HG02981 (cell line): ENCODE data around the gene PLB1.

ENCODE experiments used
- ATAC-seq: cut with Tn5 transposase; IDR thresholded peaks from one replicate; pipeline ENCODE4 v1.9.1; 2021; ENCODE audit warnings: mild to moderate bottlenecking, moderate library complexity; ENCODE audit not compliant: unreplicated experiment

The PLB1 gene

GRCh38 chr2:28639836-28640235 is 144.0 kb downstream of the PLB1 start:
- no peak for ATAC-seq

DNA sequence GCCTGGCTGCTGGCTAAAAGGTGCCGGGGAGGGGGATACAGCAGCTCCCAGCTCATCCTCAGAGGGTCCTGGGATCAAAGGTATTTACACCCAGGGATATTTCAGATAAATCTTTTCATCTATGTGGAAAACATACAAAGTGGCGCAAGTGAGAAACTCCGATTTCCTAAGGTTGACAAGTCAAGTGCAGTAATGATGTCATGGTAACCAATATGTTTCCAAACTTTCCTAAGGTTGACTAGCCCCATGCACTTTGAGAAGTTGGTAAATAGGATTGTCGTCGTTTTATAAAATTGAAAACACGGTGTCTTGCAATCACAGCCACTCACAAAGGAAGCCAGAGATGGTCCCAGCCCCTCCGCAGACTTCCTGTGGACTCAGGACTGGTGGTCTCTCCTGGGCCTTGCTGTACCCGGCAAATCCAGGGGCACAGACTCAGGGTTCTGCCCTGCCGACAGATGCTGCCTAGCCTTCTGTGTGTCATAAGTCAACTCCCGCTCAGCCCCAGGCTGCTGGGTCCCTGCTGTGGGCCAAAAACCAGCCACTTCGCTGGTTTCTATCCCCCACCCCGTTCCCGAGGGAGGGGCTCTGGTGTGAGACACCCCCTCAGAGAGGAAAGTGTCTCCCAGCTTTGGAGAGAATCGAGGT is 144.5 kb downstream of the PLB1 start:
- no peak for ATAC-seq

DNA sequence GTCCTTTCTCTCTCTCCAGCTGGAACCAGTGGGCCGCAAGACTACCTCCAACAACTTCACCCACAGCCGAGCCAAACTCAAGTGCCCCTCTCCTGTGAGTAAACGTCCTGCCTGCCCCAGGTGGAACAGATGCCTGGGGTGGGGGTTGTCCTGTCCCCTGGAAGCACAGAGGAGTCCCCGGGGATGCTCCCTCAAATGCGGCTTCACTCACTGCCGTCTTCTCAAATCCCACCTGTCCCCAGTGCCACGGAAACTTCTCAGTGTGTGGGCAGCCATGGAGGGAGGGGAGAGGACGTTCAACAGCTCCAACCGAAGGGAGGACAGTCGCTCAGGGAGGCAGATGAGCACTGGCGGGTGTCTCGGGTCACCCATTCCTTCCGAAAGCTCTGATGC is 145.0 kb downstream of the PLB1 start:
- no peak for ATAC-seq

DNA sequence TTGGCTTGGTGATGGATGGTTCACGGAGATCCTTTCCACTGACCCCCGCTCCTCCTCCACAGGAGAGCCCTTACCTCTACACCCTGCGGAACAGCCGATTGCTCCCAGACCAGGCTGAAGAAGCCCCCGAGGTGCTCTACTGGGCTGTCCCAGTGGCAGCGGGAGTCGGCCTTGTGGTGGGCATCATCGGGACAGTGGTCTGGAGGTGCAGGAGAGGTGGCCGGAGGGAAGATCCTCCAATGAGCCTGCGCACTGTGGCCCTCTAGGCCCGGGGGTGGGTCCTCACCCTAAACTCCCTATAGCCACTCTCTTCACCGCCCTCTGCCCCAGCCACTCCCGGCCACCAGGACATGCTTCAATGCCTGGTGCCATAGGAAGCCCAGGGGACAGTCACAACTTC is 146.9 kb downstream of the PLB1 start:
- no peak for ATAC-seq

GRCh38 chr2:28643327-28643726 is 147.5 kb downstream of the PLB1 start:
- no peak for ATAC-seq

- ATAC-seq, result no peak
Observed at GRCh38 chr2:28643911-28644334, 148.1 kb downstream of the PLB1 start.

DNA sequence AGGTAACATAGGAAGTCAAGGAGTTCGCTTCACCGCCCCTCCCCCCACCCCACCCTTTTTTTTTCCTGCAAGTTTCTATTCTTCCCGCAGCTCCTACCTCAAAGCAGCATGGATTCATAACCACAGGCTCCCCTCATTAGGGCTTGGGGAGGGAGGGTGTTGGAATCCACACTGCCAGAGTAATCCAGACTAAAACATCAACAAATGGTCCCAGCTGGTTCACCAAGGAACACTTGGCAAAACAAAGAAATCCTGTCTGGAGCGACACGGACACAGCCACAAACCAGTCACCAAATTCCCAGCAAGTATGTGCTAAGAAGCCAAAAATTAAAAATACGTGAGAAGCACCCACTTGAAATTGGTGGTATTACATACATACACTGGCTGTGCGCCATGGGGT is 148.9 kb downstream of the PLB1 start:
- ATAC-seq, result no peak

DNA sequence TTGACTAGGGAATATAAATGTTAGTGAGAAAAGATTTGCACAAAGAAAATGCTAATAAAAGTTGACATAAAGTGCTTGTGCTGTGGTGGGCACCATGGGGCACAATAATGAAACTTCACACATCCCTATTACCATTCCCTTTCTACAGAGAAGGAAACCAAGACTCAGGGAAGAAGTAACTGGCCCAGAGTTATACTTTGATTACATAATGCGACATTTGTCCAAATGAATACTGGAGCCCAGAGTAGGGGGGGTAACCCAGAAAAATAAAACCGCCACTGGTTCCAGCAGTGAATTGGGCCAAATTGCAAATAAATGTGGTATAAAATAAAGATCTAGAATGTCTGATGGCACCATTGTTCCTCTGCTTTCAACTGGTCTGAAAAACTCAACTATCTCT is 149.7 kb downstream of the PLB1 start:
- no peak for ATAC-seq

DNA sequence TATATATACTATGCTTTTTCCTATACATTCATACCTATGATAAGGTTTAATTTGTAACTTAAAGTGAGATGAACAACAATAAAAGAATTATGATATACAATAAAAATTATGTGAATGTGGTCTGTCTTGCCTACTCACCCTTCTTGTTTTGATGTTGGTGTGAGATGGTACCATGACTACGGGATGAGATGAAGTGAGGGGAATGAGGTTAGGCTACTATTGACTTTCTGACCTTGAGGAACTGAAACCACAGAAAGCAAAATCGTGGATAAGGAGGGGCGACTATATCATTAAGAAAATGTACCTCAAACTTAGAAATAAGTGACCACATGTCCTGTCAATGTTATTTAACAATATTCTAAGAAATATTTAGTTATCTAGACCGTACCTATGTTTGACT is 151.8 kb downstream of the PLB1 start:
- no peak for ATAC-seq

DNA sequence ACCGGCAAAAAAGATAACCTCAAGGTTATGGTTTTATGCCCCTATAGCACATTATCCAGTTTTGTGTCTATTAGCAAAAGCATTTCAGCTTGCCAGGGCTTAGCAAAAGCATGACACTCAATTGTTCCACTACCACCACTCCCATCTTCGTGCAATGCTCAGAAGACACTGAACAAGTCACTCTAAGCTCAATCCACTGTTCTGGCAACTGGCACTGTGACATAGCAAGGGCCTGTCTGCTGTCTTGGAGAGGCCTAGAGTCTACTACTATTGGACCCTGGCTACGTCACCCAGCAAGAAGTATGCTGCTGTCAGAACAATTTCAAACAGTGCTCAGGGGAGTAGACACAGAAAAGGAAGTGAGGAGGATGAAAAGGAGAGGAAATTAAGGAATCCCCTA is 152.3 kb downstream of the PLB1 start:
- no peak for ATAC-seq

- no peak for ATAC-seq
Observed at GRCh38 chr2:28648671-28649395, 153.0 kb downstream of the PLB1 start.

DNA sequence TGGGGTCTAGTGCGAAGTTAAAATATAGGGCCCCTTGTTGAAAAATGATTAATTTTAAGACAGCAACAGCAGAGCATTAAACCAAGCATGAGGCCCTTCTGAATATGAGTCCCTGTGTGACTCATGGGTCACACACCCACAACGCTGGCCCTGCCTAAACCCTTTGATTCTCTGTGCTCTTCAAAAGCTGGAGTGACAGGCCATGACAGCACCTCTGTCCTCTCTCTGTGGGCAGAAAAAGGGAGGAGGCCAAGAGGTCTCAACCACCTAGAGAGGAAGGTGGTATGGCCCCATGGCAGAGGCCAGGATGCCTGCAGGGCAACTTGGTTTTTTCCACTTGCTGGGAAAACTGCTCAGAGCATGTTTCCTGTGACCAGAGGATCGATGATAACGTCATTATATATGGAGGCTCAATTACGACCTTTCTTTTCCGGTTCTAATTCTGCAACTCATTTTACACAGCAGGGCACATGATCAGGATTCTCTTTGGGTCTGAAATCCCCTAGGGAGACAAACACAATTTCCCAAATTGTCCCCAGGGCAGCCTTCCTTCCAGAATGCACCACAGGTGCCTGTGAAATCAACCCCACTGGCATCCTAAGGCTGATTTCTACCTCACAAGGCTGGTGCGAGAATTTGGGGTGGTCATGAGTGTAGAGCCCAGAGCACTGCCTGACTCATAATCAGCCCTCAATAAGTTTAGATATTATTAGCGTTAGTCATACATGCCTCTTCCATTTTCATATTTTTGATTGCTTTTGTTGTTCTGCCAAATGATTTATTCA is 153.8 kb downstream of the PLB1 start:
- ATAC-seq, result no peak

DNA sequence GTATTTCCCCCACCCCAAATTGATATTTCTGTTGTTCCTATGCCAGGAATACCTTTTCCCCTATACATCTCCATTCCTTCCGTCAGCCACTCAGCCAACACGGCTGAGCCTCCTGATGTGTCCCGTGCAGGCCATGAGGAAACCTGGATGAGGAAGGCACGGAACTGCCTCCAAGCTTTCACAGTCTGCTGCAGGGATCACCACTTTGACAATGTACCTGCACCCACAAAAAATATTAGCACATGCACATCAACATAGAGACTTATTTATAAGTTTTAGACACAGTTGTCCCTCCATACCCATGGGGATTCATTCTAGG is 154.4 kb downstream of the PLB1 start:
- no peak for ATAC-seq

GRCh38 chr2:28652217-28652616 is 156.4 kb downstream of the PLB1 start:
- ATAC-seq, result no peak

DNA sequence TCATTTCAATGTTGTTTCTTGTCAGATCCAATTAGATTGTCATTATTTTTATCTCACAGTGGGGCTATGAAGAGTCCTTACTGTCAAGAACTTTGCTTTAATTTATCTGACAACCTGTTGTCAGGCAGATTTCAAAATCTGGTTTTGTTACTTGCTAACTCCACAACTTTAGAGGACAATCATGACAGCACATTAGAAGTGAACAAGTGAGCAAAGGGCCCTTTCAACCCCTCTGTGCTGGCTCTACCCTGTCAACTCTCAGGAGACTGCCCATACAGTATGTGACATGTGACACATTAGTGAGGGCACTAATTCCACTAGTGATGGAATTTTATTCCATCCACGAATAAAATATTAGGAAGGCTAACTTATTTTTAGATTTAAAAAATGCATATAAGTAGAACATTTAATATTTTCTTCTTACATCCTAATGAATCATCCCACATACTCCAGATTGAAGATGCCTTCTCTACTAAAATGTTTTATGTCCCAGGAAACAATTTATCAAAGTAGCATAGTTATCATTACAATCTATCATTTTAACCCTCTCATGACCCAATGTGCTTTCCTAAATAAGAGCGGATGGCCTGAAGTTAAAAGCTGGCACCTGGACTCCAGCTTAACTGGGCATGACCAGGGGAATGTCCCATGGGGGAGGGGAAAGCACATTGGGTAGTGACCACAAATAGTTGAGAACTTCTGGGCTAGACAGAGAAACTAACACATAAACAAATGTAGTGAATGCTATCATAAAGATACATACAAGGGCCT is 158.2 kb downstream of the PLB1 start:
- no peak for ATAC-seq

- no peak for ATAC-seq
Observed at GRCh38 chr2:28654663-28655320, 158.9 kb downstream of the PLB1 start.

DNA sequence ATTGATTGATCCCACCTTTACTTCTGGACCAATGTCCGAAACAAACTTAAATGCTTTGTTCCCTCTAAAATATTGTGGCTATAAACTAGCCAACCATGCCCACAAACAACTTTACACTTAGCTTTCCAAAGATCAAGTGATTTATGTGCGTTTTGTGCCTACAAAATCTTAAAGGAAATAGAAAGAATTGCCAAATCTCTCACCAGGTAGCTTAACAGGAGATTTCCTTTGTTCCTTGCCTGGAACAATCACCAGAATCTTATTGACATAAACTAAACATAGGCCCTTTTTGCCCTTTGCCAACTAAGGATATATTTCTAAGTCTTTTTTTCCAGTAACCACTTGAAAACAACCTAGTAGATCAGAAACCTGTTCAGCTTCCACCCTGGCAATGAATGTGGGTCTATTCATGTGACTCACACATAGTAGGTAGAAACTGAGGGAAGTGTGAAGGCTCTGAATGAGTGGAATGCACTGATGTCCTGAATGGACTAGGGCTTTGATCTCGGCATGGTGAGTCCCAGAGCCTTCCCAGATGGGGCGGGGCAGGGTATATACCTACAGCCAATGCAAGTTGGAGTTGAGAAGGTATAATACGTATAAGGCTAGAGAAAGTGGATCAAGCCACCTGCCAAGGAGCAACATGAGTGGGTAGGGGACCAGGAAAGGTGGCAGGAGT is 161.2 kb downstream of the PLB1 start:
- no peak for ATAC-seq

DNA sequence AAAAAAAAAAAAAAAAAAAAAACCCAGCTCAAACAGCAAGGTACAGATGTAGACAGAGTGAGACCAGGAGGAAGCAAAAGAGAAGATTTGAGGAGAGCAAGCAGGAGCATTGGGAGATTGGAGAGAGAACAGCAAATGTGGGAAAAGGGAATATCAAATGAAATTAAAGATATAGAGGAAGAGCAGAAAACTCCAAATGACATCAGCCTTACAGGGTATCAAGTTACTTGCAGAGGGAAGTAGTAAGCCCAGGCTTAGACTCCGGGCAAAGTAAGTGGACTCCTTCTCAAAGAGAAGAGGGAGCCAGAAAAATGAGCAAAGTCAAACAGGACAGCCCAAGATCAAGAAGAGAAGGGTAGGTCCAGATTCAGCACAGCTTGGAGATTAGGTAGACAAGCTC is 162.5 kb downstream of the PLB1 start:
- ATAC-seq, result no peak

DNA sequence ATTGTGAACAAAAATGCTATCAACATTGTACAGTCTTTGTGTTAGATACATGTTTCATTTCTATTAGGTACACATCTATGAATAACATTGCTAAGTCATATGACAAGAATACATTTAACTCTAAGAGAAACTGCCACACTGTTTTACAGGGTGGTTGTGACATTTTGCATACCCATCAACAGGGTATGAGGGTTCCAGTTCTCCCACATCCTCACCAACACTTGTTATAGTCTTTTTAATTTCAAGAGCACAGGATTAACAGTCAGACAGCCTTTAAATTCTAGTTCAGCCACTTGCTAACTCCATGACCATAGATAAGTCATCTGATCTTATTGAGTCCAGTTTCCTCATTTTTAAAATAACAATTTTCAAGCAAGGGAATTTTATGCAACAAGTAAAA is 163.3 kb downstream of the PLB1 start:
- ATAC-seq, result no peak

DNA sequence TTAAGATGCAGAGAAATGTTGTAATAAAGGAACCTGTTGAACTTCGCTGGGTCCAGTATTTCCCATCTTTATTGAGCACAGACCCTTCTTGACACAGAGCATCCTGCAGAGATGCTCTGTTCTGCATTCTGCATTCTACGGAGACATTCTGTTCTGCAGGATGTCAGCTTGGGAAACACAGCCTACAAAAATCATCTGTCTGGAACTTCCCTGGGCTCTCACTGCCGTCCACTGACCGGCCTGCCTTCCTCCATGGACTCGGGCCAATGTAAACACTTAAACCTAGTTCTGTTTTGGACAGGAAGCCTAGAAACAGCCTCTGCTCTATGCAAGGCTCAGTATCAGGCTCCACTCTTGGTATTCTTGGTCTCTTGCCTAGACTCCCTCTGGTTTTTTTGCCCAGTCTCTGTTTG is 165.7 kb downstream of the PLB1 start:
- ATAC-seq, result no peak
